Smooth muscle cell (in vitro differentiated cells): ENCODE results near the gene ACVR1B. TPM values are rescaled to one million over a fixed set of nuclear protein-coding genes. Genes with fewer than 3 reads are reported as not detected.
A peak's percentile ranks its signal among the peaks of the same experiment; 100 is the strongest.

Experiments
- DNase-seq: peaks from one replicate; lab custom pipeline; 2025; ENCODE audit not compliant: unreplicated experiment; lab: John Stamatoyannopoulos, UW
- H2AFZ ChIP-seq: fragments of 200-600 bp; sonication (generic); 2 replicates; pipeline ENCODE4 v1.6.0; 2016; ENCODE audit warnings: antibody characterized with exemption, low read depth, mild to moderate bottlenecking
- H3F3A ChIP-seq: fragments of 200-600 bp; sonication (generic); 2 replicates; pipeline ENCODE4 v1.6.0; 2017; ENCODE audit warnings: antibody characterized with exemption, low read depth
- H3K27ac ChIP-seq: fragments of 200-600 bp; sonication (generic); 2 replicates; pipeline ENCODE4 v1.5.1; 2016; ENCODE audit warnings: low read depth, mild to moderate bottlenecking
- H3K27me3 ChIP-seq: fragments of 200-600 bp; sonication (generic); 2 replicates; pipeline ENCODE4 v1.6.1; 2016; ENCODE audit warnings: low read depth, mild to moderate bottlenecking
- H3K36me3 ChIP-seq: fragments of 200-600 bp; sonication (generic); 2 replicates; pipeline ENCODE4 v1.5.1; 2016; ENCODE audit warnings: low read depth
- H3K4me1 ChIP-seq: fragments of 200-600 bp; sonication (generic); 2 replicates; pipeline ENCODE4 v1.5.1; 2016; ENCODE audit warnings: low read depth
- H3K4me2 ChIP-seq: fragments of 200-600 bp; sonication (generic); 2 replicates; pipeline ENCODE4 v1.6.0; 2016; ENCODE audit warnings: mild to moderate bottlenecking
- H3K4me3 ChIP-seq: fragments of 200-600 bp; sonication (generic); 2 replicates; pipeline ENCODE4 v1.5.1; 2016; ENCODE audit warnings: mild to moderate bottlenecking
- H3K79me2 ChIP-seq: fragments of 200-600 bp; sonication (generic); 2 replicates; pipeline ENCODE4 v1.6.0; 2016; ENCODE audit warnings: low read depth, mild to moderate bottlenecking
- H3K9ac ChIP-seq: fragments of 200-600 bp; sonication (generic); 2 replicates; pipeline ENCODE4 v1.6.0; 2016; ENCODE audit warnings: low read depth
- H3K9me3 ChIP-seq: fragments of 200-600 bp; sonication (generic); replicated peaks from 2 replicates; pipeline ENCODE4 v1.5.1; 2016; ENCODE audit warnings: low read depth
- H4K20me1 ChIP-seq: fragments of 200-600 bp; sonication (generic); 2 replicates; pipeline ENCODE4 v1.6.0; 2016; ENCODE audit warnings: low read depth
- WGBS: methylation state at CpG from one replicate; pipeline ENCODE4 v1.1.7; 2016; ENCODE audit warnings: low lambda C conversion rate; 5-methylcytosine and 5-hydroxymethylcytosine counted together
- polyA plus RNA-seq: library from polyadenylated mRNA; unstranded; fragments of >200 nt; fragmentation: Nextera tagmentation; extraction: Ambion mirVana; gene quantifications from 2 replicates; pipeline ENCODE4 v1.2.1, GENCODE V29; 2016
- total RNA-seq: library from RNA; depleted of rRNA; stranded (reverse); fragments of >200 nt; gene quantifications from 2 replicates; pipeline ENCODE4 v1.2.3, GENCODE V29; 2014
- TF ChIP-seq, protein P1 (sequence below): fragments of 200-600 bp; sonication (generic); IDR thresholded peaks from 2 replicates; pipeline ENCODE4 v1.5.1; 2017; ENCODE audit warnings: borderline replicate concordance, mild to moderate bottlenecking, antibody characterized with exemption; ENCODE audit not compliant: insufficient read depth, poor library complexity, severe bottlenecking

ACVR1B gene
- total and polyA plus RNA-seq, 2 experiments from 2014 or later = 1.9 to 4.0 TPM

DNA sequence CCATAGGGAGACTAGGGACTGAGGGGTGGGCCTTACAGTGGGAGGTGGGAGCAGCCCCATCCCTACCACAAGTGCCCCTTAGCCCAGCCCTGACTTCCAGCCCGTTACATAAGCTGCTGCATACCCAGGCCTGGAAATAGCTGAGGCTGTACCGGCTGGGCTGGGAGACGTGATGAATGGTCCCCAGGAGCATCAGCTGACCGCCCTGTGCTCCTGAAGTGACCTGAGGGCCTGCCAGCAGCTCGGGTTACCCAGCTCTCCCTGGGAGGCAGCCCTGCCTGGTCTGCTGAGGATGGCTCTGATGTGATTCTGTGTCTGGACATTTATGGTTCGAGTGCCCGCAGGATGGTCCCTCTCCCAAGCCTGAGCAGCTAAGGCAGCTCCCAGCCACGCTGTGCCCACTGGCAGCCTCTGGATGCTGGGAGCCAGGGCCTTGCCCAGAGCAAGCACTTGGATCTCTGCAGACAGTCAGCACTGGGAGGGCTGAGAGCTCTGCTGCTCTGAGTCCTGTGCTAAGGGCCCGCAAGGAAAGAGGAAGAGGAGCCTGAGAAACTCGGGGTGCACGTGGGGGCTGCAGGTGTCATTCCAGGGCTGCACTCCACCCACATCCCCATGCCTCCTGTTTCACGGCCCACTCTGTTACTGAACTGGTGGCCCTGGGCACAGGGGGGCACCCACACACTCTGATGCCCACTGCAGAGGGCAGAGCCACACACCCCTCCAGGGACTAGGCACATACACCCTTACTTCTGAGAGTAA lies 75.8 kb downstream of the ACVR1B start:
- H3K4me2 ChIP-seq = no peak overlapping the region

DNA sequence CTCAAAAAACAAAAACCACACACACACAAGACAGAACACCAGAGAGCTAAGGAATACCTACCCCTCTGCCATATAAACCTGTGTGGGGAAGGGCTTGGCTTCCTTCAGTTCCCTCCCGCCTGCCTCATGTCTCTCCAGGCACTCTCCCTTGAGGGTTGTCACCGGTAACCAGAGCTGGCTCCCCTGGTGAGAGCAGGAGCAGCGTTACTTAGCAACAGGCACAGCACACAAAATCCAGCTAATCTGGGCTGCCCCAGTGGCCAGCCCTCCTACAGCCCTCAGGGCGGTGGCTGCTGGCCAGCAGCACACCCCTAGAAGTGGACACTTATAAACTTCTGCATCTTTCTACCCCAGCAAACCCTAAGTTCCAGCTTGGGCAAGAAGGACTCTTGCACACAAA lies 78.2 kb downstream of the ACVR1B start:
- 8% methylated on average over 4 of the region's 4 CpGs for WGBS
- TF ChIP-seq, protein P1, sequence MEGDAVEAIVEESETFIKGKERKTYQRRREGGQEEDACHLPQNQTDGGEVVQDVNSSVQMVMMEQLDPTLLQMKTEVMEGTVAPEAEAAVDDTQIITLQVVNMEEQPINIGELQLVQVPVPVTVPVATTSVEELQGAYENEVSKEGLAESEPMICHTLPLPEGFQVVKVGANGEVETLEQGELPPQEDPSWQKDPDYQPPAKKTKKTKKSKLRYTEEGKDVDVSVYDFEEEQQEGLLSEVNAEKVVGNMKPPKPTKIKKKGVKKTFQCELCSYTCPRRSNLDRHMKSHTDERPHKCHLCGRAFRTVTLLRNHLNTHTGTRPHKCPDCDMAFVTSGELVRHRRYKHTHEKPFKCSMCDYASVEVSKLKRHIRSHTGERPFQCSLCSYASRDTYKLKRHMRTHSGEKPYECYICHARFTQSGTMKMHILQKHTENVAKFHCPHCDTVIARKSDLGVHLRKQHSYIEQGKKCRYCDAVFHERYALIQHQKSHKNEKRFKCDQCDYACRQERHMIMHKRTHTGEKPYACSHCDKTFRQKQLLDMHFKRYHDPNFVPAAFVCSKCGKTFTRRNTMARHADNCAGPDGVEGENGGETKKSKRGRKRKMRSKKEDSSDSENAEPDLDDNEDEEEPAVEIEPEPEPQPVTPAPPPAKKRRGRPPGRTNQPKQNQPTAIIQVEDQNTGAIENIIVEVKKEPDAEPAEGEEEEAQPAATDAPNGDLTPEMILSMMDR = no peak

More for the DNA sequence above, 75.8 kb downstream of the ACVR1B start:
- no peak overlapping the region for H2AFZ ChIP-seq
- WGBS = 88% methylated on average over 12 of the region's 12 CpGs
- TF ChIP-seq, protein P1 = no peak
- H3K79me2 ChIP-seq = no peaks in the 10 kb centered on the region
- H3K36me3 ChIP-seq = no peaks in the 10 kb centered on the region
- H3K4me1 ChIP-seq = peaks cover 13% of the 10 kb centered on the region
- no peak overlapping the region for H3K27ac ChIP-seq
- no peaks in the 10 kb centered on the region for H4K20me1 ChIP-seq
- no peak overlapping the region for H3K9ac ChIP-seq
- no peaks in the 10 kb centered on the region for H3K9me3 ChIP-seq
- DNase-seq = no peak
- peaks cover 4% of the 10 kb centered on the region for H3F3A ChIP-seq
- H3K27me3 ChIP-seq = no peaks in the 10 kb centered on the region
- H3K4me3 ChIP-seq = no peak overlapping the region

DNA sequence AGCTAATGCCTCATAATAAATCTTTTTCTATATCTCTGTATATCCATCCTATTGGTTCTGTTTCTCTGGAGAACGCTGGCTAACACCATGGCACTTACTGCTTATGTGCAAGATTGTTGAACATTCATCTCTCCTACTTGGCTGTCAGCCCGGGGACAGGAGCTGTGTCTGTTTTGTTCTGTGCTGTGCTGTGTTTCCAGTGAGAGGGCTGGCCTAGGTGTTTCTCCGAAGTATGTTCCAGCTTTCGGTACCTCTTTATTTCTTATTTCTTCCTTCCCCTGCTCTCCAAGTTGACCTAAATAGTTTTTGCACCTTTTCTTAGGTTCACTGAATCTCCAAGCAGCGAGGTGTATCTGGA lies 80.9 kb downstream of the ACVR1B start:
- no peaks in the 10 kb centered on the region for H3K79me2 ChIP-seq
- H3K9ac ChIP-seq = peak overlapping the region; percentile 77
- no peaks in the 10 kb centered on the region for H3K27me3 ChIP-seq
- peaks cover 31% of the 10 kb centered on the region for H3K4me1 ChIP-seq
- peaks cover 26% of the 10 kb centered on the region for H3F3A ChIP-seq
- no peaks in the 10 kb centered on the region for H4K20me1 ChIP-seq
- H2AFZ ChIP-seq = peak overlapping the region; percentile 1
- TF ChIP-seq, protein P1 = no peak
- H3K9me3 ChIP-seq = no peaks in the 10 kb centered on the region
- H3K4me3 ChIP-seq = peak overlapping the region; percentile 46
- H3K4me2 ChIP-seq = peak overlapping the region; percentile 85
- WGBS = 28% methylated on average over 5 of the region's 5 CpGs
- DNase-seq = no peak
- no peaks in the 10 kb centered on the region for H3K36me3 ChIP-seq
- peak overlapping the region; percentile 83 for H3K27ac ChIP-seq

More for the DNA sequence above, 78.2 kb downstream of the ACVR1B start:
- peaks cover 25% of the 10 kb centered on the region for H3K4me1 ChIP-seq
- no peak overlapping the region for H3K4me2 ChIP-seq
- no peaks in the 10 kb centered on the region for H4K20me1 ChIP-seq
- no peaks in the 10 kb centered on the region for H3K36me3 ChIP-seq
- no peak overlapping the region for H3K27ac ChIP-seq
- no peak overlapping the region for H3K9ac ChIP-seq
- no peaks in the 10 kb centered on the region for H3K9me3 ChIP-seq
- peaks cover 14% of the 10 kb centered on the region for H3F3A ChIP-seq
- no peaks in the 10 kb centered on the region for H3K27me3 ChIP-seq
- no peaks in the 10 kb centered on the region for H3K79me2 ChIP-seq
- H2AFZ ChIP-seq = no peak overlapping the region
- DNase-seq = no peak
- H3K4me3 ChIP-seq = no peak overlapping the region
